ENCODE results near the gene DKKL1.

Gene DKKL1

GRCh38 chr19:49422407-49423070 is 58.9 kb downstream of the DKKL1 start:
- Histone ChIP-seq H3K4me1 (ENCODE audit: low read length) (no peaks in the 10 kb centered on the region), H3K9me3 (ENCODE audit: insufficient read depth, low read length) (no peaks in the 10 kb centered on the region), H3K79me2 (ENCODE audit: low read length) (no peaks in the 10 kb centered on the region), H3K4me3 (ENCODE audit: low read length) (no peak overlapping the region), H3K9ac (ENCODE audit: low read length) (no peak overlapping the region), H3K4me2 (ENCODE audit: low read length) (no peak overlapping the region), H4K20me1 (ENCODE audit: insufficient read depth, low read length) (no peaks in the 10 kb centered on the region), H3K36me3 (replicated peaks; ENCODE audit: low read depth, low read length) (no peaks in the 10 kb centered on the region), H2AFZ (ENCODE audit: low read depth, low read length) (no peak overlapping the region), H3K27ac (ENCODE audit: low read length) (no peak overlapping the region), H3K27me3 (ENCODE audit: low read depth, low read length) (peaks cover 47% of the 10 kb centered on the region)
- TF ChIP-seq, protein P1, sequence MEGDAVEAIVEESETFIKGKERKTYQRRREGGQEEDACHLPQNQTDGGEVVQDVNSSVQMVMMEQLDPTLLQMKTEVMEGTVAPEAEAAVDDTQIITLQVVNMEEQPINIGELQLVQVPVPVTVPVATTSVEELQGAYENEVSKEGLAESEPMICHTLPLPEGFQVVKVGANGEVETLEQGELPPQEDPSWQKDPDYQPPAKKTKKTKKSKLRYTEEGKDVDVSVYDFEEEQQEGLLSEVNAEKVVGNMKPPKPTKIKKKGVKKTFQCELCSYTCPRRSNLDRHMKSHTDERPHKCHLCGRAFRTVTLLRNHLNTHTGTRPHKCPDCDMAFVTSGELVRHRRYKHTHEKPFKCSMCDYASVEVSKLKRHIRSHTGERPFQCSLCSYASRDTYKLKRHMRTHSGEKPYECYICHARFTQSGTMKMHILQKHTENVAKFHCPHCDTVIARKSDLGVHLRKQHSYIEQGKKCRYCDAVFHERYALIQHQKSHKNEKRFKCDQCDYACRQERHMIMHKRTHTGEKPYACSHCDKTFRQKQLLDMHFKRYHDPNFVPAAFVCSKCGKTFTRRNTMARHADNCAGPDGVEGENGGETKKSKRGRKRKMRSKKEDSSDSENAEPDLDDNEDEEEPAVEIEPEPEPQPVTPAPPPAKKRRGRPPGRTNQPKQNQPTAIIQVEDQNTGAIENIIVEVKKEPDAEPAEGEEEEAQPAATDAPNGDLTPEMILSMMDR (IDR thresholded peaks at IDR 0.05; ENCODE audit: low read depth, low read length), result no peak

DNA sequence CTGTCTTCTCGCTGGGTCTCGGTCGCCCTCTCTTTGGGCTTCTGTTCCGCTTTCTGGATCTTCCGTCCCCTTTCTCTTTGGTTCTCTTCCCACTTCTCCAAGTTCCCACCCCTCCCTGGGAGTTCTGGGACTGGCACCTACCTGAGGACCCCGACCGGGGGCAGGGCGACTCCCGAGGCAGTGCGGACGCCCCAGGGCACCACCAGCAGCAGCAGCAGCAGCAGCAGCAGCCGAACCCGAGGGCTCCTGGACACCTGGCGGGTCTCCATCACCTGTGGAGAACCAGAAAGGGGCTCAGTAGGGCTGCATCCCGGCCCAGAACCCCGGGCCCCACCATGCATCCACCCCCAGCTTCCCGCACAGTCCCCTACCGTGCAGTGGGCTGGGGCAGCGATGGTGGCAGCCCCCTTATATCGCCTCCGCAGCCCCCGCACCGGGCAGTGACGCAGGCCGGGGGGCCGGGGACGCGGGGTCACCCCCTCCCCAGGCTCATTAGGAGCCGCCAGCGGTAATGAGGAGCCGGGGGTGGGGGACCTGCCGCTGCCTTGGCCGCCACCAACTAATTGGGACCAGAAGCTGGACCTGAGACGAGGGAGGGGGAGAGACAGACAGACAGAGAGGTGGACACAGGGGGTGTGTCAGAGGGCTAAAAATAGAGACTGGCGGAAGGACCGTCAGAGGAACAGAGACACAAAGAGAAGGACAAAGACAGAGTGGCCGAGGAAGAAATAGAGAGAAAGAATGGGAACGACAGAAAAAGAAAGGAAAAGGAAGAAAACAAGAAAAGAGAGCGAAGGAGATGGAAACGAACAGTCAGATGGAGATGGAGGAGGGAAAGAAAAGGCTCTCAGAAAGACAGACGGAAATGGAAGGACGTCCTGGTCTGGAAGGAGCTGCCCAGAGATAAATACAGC is 59.7 kb downstream of the DKKL1 start, which contains the start of gene PTH2:
Gene PTH2, minus strand, starts transcription at position 371 of the 914 bp plus-strand sequence. Its CDS starts 102 bp downstream, at position 269.
- no peaks in the 10 kb centered on the region for H3K9me3 ChIP-seq (ENCODE audit: insufficient read depth, low read length)
- peaks cover 43% of the 10 kb centered on the region for H3K27me3 ChIP-seq (ENCODE audit: low read depth, low read length)
- H2AFZ ChIP-seq (ENCODE audit: low read depth, low read length), result no peak within 1 kb of the TSS

DNA sequence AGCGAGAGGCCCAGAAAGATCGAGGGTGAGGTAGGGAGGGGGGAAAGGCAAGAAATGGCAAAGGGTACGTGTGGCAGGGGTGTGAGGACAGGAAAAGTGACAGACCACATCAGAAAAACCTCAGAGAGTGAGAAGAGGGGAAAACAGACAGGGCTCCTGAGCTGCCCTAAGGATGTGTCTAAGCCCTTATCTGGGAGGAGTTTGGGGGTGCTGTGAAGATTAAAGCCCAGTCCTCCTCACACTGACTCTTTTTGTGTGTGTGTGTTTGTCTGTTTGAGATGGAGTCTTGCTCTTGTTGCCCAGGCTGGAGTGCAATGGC is 60.3 kb downstream of the DKKL1 start:
- H3K27me3 ChIP-seq (ENCODE audit: low read depth, low read length), result peaks cover 43% of the 10 kb centered on the region
- H3K9ac ChIP-seq (ENCODE audit: low read length), result no peak overlapping the region
- no peaks in the 10 kb centered on the region for H3K9me3 ChIP-seq (ENCODE audit: insufficient read depth, low read length)
- no peak overlapping the region for H2AFZ ChIP-seq (ENCODE audit: low read depth, low read length)
- no peaks in the 10 kb centered on the region for H3K36me3 ChIP-seq (replicated peaks; ENCODE audit: low read depth, low read length)
- no peak overlapping the region for H3K4me2 ChIP-seq (ENCODE audit: low read length)
- no peaks in the 10 kb centered on the region for H3K4me1 ChIP-seq (ENCODE audit: low read length)
- TF ChIP-seq EZH2phosphoT487 (IDR thresholded peaks at IDR 0.05; ENCODE audit: low read depth), result no peak
- TF ChIP-seq, protein P1 (IDR thresholded peaks at IDR 0.05; ENCODE audit: low read depth, low read length), result no peak
- no peaks in the 10 kb centered on the region for H4K20me1 ChIP-seq (ENCODE audit: insufficient read depth, low read length)
- H3K27ac ChIP-seq (ENCODE audit: low read length), result no peak overlapping the region
- H3K79me2 ChIP-seq (ENCODE audit: low read length), result no peaks in the 10 kb centered on the region
- H3K4me3 ChIP-seq (ENCODE audit: low read length), result no peak overlapping the region

More for the DNA sequence above, 59.7 kb downstream of the DKKL1 start, which contains the start of gene PTH2:
- Histone ChIP-seq H3K9ac (ENCODE audit: low read length) (no peak within 1 kb of the TSS), H4K20me1 (ENCODE audit: insufficient read depth, low read length) (no peaks in the 10 kb centered on the region), H3K4me1 (ENCODE audit: low read length) (no peaks in the 10 kb centered on the region), H3K4me3 (ENCODE audit: low read length) (no peak within 1 kb of the TSS), H3K36me3 (replicated peaks; ENCODE audit: low read depth, low read length) (no peaks in the 10 kb centered on the region), H3K4me2 (ENCODE audit: low read length) (no peak within 1 kb of the TSS), H3K79me2 (ENCODE audit: low read length) (no peaks in the 10 kb centered on the region), H3K27ac (ENCODE audit: low read length) (no peak within 1 kb of the TSS)
- TF ChIP-seq, protein P1 (IDR thresholded peaks at IDR 0.05; ENCODE audit: low read depth, low read length), result no peak
- no peak for TF ChIP-seq EZH2phosphoT487 (IDR thresholded peaks at IDR 0.05; ENCODE audit: low read depth)

Data from OCI-LY3 (cell line).